Right ventricle myocardium superior (tissue), 1 donor: ENCODE measurements around the gene FGFR1OP2. TPM values are rescaled to one million over a fixed set of nuclear protein-coding genes. Genes with fewer than 3 reads are reported as not detected.
A peak's percentile ranks its signal among the peaks of the same experiment; 100 is the strongest.
"Not testable (repeated sequence)": the region's sequence is repeated elsewhere in the genome, so short reads cannot be mapped to it uniquely, and the experiment has no call there.

Experiments
- ATAC-seq: fragments of 200-7000 bp; cut with Tn5 transposase; one replicate; pipeline ENCODE4 v1.9.1; 2020; ENCODE audit warnings: mild to moderate bottlenecking; ENCODE audit not compliant: poor library complexity
- DNase-seq: peaks from one replicate; pipeline ENCODE4 v3.0.0-alpha.2; 2020
- intact Hi-C: fragments of 100-400 bp; cut with DNase I; formaldehyde crosslinking; loops from one replicate; pipeline ENCODE4 v1.11.2; 2022
- total RNA-seq: library from RNA; stranded (reverse); fragmentation: NEBNext Ultra II Directional; extraction: Animal tissue kit (Norgen Biotek cat#: 25700); gene quantifications from one replicate; pipeline ENCODE4 v1.2.1, GENCODE V29; 2021
- donor health status: DM: no; HTN: yes; CAD: no; lungs with severe emphysema.

FGFR1OP2 gene
- total RNA-seq, 1 donor from 2014 or later = 30.0 TPM

- intact Hi-C loops = loop anchor here (5.0 kb wide), 2 partner anchors 73 to 308 kb away; partner anchors contain the start of gene TM7SF3
Measured at GRCh38 chr12:26939192-26939832, 1.0 kb downstream of the FGFR1OP2 start.

DNA sequence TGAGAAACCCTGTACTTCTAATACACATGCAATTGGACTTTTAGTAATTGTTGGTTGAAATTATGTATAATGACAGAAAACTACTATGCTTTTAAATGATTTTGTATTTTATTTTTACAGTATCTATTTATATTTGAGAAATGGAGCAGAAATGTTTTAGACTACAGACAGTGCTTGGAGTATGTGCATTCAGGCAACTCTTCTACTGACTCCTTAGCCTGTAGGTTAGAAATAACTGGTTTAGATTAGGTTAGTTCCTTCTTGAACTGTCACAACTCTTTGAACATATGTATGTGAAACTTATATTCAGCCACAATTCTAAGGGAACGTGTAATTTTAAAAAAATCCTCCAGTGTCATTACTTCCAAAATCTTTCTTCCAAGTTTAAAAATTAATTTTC, 1.7 kb downstream of the FGFR1OP2 start:
- DNase-seq (no peak), ATAC-seq (no peak)
- intact Hi-C loops = loop anchor here (5.0 kb wide), 2 partner anchors 72 to 307 kb away; partner anchors contain the start of gene TM7SF3

More at GRCh38 chr12:26939192-26939832, 1.0 kb downstream of the FGFR1OP2 start:
- DNase-seq (no peak), ATAC-seq (no peak)

GRCh38 chr12:26940516-26941214, 2.4 kb downstream of the FGFR1OP2 start:
- ATAC-seq (no peak), DNase-seq (no peak)
- intact Hi-C loops = no loop called here

DNA sequence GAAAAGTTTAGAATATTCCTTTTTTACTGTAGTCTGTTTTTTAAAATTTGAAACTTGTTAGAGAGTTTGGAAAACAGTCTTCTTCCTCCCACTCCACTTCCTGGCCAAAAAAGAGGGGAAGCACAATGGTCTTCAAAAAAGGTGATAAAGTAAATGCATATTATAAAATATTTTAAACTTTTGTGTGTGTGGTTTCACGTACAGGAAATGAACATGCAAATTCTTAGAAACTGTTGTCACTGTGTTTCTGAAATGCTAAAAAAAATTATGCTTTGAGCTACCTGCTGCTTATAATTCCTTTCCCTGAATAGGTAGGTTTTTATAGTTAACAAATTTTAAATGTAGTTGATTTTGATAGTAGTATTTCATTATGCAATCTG, 2.9 kb downstream of the FGFR1OP2 start:
- ATAC-seq (no peak), DNase-seq (no peak)
- intact Hi-C loops = no loop called here

GRCh38 chr12:26948309-26948708, 10.0 kb downstream of the FGFR1OP2 start:
- ATAC-seq (no peak), DNase-seq (no peak)
- intact Hi-C loops = no loop called here

DNA sequence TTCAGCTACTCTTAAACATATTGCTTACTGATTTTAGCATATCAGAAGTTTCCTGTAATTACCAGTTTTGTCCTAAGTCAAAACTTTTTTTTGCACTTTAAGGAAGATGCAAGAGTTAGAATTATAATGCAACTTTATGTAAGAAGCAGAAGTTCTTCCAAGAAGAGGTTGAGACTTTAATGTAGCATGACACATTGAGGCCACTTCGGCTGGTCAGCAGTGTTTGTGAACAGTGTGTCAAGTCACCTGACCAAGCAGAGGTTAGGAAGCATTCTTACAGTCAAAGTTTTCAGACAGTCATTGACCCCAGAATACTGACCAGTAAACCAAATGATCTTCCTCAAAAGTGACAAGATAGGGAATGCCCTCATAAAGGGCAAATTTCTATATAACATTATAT, 15.2 kb downstream of the FGFR1OP2 start:
- intact Hi-C loops = no loop called here
- DNase-seq = peak; percentile 41

DNA sequence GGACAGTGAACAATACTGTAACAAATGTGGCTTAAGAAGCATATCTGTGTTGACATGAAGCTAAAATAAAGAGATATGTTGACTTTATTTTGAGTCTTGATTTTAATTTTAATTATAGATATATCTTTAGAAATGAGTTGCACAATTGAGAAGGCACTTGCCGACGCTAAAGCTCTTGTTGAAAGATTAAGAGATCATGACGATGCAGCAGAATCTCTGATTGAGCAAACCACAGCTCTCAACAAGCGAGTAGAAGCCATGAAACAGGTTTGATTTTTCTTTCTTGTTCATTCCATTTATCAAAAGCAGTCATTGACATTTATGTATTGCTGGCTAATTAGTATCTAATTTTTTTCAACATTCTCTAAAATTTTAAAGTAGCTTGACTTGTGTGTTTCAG, 15.8 kb downstream of the FGFR1OP2 start:
- intact Hi-C loops = no loop called here
- ATAC-seq (no peak), DNase-seq (no peak)

More for the DNA sequence above, 15.2 kb downstream of the FGFR1OP2 start:
- ATAC-seq = peak; percentile 67

DNA sequence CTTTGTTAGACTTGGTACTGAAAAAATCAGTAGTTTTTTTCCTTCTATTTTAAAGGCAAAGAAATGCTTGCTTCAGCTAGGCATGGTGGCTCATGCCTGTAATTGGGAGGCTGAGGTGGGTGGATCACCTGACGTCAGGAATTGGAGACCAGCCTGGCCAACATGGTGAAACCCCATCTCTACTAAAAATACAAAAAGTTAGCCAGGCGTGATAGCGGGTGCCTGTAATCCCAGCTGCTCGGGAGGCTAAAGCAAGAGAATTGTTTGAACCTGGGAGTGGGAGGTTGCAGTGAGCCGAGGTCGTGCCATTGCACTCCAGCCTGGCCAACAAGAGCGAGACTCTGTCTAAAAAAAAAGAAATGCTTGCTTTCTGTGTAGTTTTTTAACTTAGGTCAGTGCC, 23.1 kb downstream of the FGFR1OP2 start:
- DNase-seq, intact Hi-C loops, ATAC-seq: not testable (repeated sequence)

DNA sequence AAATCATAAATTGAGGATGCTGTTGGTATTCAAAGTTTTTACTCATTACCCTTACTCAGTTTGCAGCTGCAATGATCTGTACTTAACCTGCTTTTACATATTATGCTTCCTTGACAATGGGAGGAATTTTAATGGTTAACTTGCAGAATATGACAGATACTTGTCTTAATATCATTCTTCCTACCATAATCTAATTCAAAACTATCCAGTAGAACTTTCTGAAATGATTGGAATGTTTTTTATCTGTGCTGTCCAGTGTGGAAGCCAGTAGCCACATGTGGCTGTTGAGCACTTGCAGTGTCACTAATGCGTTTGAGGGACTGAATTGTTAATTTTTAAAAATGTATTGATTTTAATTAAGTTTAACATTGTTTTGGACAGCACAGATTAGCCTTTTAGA, 23.5 kb downstream of the FGFR1OP2 start:
- no peak for DNase-seq
- intact Hi-C loops = no loop called here
- no peak for ATAC-seq

GRCh38 chr12:26963413-26963812, 25.1 kb downstream of the FGFR1OP2 start:
- intact Hi-C loops = no loop called here
- ATAC-seq (no peak), DNase-seq (no peak)

- intact Hi-C loops = no loop called here
- ATAC-seq (no peak), DNase-seq (no peak)
Measured at GRCh38 chr12:26966842-26967241, 28.6 kb downstream of the FGFR1OP2 start.

GRCh38 chr12:26970136-26970535, 31.9 kb downstream of the FGFR1OP2 start:
- ATAC-seq (no peak), DNase-seq (no peak)
- intact Hi-C loops = no loop called here

- no peak for ATAC-seq
- intact Hi-C loops = no loop called here
Measured at GRCh38 chr12:26971963-26972362, 33.7 kb downstream of the FGFR1OP2 start.

DNA sequence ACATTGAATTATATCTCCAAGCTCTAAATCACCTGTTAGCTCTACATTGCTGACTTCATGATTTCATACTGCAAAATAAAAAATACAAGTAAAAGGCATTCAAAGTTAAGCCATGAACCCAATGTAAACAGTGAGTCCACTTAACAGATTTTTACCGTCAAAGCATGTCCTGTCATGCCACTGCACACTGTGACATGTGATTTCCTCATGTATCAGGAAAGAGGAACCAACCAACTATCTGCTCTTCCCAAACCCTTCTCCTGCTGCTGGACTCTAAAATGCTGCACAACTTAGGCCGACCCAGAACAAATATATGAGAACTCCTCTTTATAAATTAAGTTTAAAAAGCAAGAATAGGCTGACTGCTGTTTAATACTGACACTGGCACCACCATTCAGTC, 38.4 kb downstream of the FGFR1OP2 start:
- ATAC-seq = no peak
- intact Hi-C loops = no loop called here
- no peak for DNase-seq

More at GRCh38 chr12:26971963-26972362, 33.7 kb downstream of the FGFR1OP2 start:
- no peak for DNase-seq

DNA sequence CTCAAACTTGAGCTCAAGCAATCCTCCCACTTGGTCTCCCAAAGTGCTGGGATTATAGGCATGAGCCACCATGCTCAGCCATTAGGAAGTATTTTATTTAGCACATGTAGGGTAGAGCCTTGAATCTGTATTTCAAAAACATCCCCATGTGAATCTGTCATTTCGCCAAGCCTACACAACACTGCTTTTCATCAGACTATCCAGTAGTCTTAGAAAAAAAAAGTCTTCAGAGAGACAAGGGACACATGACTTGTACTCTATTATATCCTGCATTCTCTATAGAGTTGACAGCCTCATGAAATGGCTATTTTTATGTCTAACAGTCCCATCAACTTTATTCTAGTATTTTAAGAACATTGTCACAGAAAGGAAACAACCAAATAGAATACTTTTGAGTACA, 40.5 kb downstream of the FGFR1OP2 start:
- intact Hi-C loops = no loop called here
- DNase-seq (no peak), ATAC-seq (no peak)

DNA sequence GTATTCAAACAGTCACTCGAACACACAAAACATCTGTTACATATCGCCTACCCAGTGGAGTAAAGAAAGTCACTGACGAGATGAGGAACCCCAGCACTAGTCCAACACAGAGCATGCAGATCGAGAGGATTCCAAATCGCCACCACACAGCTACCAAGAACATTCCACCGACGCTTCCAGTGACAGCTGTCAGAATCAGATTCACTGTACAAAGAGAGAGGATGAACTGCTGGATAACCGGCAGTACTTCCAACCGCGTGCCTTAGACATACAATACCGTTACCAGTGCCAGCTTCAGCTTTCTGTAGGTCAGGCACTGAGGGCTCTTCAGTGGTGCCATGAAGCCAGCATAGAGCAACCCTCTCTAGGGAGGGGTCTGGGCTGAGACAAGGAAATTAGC, 41.5 kb downstream of the FGFR1OP2 start:
- intact Hi-C loops = no loop called here
- ATAC-seq = no peak
- DNase-seq = no peak

DNA sequence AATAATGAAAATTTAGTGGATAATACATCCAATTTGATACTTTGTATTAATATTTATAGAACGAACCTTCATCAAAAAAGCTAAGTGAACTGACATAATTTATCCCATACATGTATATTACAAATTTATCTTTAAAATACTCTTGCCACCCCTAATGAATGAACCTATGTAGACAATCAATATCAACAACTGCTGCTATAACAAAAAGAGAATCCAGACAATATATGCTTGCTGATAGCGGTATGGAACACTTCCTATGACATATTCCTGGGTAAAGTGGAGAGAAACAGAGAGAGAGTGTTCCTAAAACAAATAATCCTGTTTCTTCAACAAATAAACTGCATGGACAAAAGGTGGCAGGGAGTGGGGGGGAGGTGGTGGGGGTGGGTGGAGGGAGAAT, 44.6 kb downstream of the FGFR1OP2 start:
- intact Hi-C loops = no loop called here

DNA sequence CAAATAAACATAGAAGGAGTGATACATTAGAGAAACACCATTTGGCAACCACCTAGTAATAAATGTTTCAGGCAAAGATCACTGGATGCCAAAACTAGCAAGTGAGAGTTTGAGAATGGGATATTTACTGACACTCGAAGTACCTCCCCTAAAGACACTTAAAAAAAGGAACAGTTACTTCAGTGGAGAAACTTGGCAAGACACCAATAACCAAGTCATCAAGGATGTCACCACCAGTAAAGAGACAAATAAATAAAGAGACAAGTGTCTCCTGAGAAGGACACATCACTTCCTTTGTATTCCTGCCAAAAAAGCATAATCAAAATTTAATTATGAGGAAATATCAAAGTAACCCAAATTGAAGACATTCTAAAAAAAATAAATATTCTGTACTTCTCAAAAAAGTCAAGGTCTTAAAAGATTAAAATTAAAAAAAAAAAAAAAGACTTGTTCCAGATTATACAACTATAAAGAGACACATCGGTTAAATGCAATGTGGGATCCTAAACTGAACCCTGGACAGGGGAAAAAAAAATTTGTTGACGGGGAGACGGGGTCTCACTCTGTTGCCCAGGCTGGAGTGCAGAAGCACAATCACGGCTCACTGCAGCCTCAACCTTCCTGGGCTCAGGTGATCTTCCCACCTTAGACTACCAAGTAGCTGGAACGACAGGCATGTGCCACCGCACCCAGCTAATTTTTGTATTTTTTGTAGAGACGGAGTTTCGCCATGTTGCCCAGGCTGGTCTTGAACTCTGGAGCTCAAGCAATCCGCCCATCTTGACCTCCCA, 49.6 kb downstream of the FGFR1OP2 start:
- DNase-seq = no peak
- ATAC-seq = peak; percentile 67
- intact Hi-C loops = no loop called here

More for the DNA sequence above, 44.6 kb downstream of the FGFR1OP2 start:
- DNase-seq (no peak), ATAC-seq (no peak)

DNA sequence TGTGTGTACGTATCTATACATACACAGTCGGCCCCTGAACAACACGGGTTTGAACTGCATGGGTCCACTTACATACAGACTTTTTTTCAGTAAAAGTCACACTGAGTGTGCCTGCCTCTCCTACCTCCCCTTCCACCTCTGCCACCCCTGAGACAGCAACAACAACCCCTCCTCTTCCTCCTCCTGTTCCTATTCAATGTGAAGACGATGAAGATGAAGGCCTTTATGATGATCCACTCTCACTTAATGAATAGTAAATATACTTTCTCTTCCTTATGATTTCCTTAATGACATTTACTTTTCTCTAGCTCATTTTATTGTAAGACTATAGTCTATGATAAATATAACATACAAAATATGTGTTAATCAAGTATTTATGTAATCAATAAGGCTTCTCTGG, 50.4 kb downstream of the FGFR1OP2 start:
- DNase-seq = no peak
- intact Hi-C loops = no loop called here
- no peak for ATAC-seq

DNA sequence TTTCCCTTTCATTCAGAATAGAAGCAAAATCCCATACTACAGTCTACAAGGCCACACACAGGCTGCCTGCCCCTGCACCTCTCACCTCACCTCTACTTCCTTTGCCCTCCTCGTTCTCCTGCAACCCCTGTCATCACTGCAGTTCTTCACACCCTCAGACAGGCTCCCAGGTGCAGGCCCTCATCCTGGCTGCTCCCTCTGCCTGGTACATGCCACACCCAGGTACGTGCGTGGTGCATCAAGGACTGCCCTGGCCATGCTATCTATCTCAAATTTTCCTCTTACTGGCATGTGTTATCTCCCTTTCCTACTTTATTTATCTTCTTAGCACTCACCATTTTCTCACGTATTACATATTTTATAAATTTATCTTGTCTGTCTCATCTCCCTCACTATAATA, 51.6 kb downstream of the FGFR1OP2 start:
- ATAC-seq (no peak), DNase-seq (no peak)
- intact Hi-C loops = no loop called here
